ENCODE results near the gene DMXL1.

DNA sequence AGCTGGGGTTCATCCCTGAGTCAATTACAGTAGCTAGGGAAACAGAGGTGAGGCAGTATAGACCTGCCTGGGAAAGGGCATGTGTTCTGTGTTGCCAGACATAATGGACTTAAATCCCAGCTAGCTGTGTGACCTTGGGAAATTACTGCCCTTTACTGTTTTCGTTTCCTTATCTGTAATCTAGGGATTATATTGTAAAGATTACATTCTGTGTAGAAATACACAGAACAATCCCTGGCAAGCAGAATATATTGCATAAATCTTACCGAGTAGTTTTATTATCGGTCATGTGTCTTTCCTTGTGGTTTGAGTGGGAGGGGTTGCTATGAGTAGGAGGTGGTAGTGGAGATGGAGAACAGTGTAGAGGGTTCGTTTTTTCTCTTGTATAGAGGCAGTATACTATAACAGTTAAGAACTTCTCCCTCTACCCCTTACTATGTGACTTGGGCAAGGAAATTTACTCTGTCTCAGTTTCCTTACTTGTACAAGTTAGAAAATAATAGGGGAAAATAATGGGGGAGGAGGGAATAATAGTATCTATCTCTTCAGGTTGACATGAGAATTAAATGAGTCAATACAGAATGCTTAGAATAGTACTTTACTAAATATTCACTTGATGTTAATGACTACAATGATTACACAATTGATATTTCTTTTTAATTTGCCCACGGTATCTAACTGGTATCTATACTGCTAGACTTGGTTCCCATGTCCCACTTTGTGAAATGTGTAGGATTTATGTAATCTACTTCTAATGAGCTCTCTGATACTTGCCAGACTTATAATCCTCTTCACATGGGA lies 7.1 kb upstream of the DMXL1 start:
- TF ChIP-seq, protein P1, sequence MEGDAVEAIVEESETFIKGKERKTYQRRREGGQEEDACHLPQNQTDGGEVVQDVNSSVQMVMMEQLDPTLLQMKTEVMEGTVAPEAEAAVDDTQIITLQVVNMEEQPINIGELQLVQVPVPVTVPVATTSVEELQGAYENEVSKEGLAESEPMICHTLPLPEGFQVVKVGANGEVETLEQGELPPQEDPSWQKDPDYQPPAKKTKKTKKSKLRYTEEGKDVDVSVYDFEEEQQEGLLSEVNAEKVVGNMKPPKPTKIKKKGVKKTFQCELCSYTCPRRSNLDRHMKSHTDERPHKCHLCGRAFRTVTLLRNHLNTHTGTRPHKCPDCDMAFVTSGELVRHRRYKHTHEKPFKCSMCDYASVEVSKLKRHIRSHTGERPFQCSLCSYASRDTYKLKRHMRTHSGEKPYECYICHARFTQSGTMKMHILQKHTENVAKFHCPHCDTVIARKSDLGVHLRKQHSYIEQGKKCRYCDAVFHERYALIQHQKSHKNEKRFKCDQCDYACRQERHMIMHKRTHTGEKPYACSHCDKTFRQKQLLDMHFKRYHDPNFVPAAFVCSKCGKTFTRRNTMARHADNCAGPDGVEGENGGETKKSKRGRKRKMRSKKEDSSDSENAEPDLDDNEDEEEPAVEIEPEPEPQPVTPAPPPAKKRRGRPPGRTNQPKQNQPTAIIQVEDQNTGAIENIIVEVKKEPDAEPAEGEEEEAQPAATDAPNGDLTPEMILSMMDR (IDR thresholded peaks at IDR 0.05) = no peak
- TF ChIP-seq TAF1 (IDR thresholded peaks at IDR 0.05; ENCODE audit: borderline replicate concordance, low read depth, low read length) (no peak), NRF1 (IDR thresholded peaks at IDR 0.05; ENCODE audit: low read depth, low read length) (no peak), SIN3A (IDR thresholded peaks at IDR 0.05; ENCODE audit: borderline replicate concordance, low read depth, low read length) (no peak)
